CD4-positive, alpha-beta T cell treated with Interferon gamma for 1 hour (primary cell): ENCODE results near the gene GPR139.

Experiments
- DNase-seq: peaks from one replicate; pipeline ENCODE4 v3.0.0-alpha.2; 2020

The GPR139 gene

DNA sequence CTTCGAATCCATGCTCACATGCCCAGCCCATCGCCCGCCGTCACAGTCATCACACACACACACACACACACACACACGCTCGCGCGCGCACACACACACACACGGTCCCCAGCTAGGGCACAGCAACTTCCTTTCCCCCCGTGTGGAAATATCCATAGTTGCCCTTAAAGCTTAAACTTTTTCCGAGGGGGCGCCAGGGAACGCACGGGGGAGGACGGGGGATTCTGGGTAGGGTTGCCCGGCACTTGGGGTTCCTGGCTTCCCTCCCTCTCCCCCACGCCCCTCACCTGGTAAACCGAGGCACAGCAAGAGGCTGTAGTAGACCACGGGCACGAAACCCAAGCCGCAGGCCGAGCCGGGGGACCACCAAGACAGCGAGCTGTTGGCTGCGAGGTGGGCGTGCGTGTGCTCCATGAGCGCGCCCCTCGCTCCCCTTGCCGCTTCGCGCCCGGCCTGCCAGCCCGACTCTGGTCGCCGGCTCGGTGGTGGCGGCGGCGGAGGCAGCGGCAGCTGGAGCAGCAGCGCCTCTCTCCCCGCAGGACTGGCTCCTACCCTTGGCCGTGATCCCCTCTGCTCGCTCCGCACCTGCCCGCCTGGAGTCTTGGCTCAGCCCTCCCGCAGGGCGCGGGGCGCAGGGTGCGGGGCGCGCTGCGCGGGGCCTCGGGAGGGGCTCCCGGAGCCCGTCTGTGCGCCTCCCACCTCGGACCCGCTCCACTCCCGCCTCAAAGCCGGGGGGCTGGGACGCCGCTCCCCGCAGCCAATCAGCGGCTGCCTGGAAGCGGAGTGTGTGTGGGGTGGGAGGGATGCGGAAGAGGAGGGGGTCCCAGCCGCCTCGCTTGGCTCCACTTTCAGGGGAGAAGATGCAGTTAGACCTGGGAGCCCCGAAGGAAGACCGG lies at the start of gene GPR139:
Gene GPR139 (minus strand): TSS at position 688 of the 896 bp plus-strand sequence. CDS start 274 bp downstream, at position 414.
- no peak for DNase-seq

DNA sequence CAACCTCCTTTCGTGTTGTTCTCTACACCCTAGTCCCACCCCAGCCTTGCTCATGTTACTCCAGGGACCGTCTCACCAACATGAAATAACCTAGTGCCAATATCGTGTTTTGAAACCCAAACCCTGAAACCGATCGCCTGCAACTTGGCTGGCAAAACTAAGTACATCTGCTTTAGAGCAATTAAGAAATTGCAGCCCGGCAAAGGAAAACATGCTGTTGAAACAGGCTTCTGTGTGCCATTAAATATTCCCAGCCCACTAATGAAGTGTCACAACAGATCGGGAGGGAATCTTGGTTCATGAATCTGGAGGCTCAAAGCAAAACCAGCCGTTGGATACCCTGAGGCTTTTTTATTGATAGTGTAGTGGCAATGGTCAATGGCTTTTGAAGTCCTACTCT lies 48.3 kb upstream of the GPR139 start:
- no peak for DNase-seq

GRCh38 chr16:20114356-20114755 lies 40.7 kb upstream of the GPR139 start:
- no peak for DNase-seq

DNA sequence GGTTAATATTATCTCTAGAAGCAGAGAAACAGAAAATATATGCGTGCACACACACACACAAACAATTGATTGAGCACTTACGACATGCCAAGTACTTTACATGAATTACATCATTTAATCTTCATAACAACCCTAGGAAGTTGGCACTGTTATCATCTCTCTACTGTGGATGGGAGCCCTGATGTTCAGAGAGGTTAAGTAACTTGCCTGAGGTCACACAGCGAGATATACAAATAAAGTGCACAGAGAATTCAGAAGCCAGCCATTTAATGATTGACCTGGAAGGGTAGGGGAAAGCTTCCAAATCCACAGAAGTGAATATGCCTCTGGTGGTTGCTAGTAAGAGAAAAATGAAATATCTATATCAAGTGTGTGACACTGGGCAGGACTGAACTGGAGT lies 37.5 kb upstream of the GPR139 start:
- DNase-seq = no peak

- no peak for DNase-seq
Observed at GRCh38 chr16:20107083-20107482, 33.4 kb upstream of the GPR139 start.

- no peak for DNase-seq
Observed at GRCh38 chr16:20104563-20105183, 31.0 kb upstream of the GPR139 start.

DNA sequence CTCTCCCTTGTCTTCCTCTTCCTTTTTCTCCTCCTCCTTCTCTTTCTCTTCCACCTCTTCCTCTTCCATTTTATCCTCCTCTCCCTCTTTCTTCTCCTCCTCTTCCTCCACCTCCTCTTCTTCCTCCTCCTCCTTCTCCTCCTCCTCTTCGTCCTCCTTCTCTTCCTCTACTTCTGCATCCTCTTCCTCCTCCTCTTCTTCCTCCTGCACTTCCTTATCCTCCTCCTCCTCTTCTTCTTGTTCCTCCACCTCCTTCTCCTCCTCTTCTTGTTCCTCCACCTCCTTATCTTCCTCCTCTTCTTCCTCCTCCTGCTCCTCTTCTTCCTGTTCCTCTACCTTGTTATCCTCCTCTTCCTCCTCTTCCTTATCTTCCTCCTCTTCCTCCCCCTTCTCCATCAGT lies 28.8 kb upstream of the GPR139 start:
- no peak for DNase-seq

DNA sequence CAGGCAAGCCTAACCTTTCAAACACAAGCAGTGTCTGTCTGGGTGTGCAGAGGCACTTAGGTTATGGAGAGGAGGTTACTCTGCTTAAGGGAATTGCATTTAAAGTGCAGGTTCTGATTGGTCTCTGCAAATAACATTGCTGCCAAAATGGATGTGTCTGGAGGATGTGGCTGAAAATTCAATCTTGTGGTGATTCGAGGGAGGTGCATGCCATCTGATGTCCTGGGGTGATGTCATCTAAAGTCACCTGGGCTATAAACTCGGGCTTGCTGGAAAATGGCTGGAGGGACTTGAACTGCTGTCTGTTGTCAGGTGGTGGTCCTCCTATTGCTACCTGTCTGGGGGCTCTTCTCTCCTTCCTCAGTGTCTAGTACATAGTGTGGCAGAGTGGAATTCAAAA lies 28.3 kb upstream of the GPR139 start:
- DNase-seq = no peak

DNA sequence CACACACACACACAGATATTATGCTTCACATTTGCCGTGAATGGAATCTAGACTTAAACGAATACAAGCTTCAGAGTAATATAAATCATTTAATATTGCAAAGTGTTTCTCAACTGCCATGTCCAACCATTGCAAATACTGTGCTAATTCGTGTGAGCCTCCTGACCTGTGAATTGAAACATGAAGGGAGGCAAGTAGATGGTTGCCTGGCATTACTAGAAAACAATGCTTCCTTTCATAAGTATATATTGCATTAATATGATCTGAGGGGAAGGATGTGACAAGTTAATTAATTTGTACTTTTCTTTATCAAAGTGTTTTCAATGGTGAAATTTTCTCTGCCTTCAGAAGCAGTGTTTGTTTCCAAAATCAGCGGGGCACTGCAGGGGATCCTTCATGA lies 25.7 kb upstream of the GPR139 start:
- no peak for DNase-seq

DNA sequence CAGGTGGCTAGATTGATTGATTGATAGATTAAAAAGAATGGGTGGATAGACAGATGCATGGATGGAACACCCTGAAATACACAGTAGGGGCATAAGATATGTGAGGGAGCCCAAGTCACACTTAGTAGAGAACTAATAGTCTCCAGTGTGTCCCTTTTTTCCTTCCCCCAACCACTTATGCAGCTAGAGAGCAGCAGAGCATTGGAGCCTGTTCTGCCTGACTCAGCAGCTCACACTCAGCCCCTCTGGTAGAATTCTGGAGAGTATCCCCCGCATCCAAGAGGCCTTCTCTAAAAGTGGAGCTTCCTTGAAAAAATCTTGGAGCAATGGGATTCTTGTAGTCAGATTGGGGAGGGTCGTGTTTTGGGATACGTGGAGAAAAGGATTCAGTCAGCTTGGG lies 20.5 kb upstream of the GPR139 start:
- DNase-seq = no peak

DNA sequence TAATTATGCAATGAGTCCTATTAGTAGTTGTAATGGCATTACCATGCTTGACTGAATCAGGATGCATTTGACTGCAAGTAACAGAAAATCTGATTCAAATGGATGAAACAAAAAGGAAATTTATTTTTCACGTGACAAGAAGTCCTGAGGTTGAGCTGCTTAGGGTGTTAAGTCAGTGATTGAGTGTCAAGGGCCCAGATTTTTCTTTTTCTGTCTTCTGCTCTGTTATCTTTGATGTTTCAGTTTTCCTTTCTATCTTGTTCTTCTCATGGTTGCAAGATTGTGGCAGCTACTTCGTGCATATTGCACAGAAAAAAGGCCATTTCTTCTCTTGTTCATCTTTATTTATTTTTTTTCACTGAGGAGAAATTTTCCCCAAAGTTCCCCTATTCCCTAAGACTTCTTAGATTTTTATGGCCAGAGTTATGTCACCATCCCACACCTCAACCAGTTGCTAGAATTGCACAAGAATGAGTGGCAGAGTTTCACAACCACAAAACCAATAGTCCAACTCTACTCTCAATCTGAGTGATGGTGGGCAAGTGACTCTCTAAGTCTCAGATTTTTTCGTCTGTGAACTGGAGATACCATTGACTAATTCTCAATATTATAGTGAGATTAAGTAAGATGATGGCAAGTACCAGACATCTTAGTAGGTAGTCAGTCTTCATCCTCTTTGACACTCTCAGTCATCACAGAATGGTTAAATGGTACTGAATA lies 15.7 kb upstream of the GPR139 start:
- no peak for DNase-seq

DNA sequence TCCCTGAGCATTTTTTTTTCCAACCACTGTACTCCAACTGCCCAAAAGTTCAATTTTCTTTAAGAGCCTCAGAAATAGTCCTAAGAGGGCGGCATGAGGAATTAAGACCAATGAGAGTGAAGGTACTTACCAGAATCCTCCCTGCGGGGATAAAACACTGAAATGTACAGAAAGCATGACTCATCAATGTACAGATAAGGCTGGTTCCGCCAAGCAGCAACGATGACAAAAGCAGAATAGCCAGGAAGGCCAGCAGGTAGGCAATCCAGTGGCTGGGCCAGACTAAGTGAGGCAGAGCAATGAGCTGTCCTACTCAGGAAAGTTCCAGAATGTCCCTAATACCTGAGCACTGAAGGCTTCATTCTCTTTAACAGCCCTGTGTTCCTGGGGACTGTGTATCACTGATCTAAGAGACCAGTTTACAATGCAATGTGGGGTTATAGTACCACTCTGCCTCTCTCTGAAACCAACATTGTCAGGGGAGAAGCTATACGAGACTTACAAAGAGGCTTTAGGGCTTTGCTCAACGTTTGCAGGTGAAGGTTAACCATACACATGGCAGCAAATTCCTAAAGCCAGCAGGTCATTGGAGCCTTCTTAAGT lies 11.0 kb upstream of the GPR139 start:
- DNase-seq = no peak

- no peak for DNase-seq
Observed at GRCh38 chr16:20079106-20079505, 5.4 kb upstream of the GPR139 start.

GRCh38 chr16:20075243-20075642 lies 1.6 kb upstream of the GPR139 start:
- DNase-seq = no peak

DNA sequence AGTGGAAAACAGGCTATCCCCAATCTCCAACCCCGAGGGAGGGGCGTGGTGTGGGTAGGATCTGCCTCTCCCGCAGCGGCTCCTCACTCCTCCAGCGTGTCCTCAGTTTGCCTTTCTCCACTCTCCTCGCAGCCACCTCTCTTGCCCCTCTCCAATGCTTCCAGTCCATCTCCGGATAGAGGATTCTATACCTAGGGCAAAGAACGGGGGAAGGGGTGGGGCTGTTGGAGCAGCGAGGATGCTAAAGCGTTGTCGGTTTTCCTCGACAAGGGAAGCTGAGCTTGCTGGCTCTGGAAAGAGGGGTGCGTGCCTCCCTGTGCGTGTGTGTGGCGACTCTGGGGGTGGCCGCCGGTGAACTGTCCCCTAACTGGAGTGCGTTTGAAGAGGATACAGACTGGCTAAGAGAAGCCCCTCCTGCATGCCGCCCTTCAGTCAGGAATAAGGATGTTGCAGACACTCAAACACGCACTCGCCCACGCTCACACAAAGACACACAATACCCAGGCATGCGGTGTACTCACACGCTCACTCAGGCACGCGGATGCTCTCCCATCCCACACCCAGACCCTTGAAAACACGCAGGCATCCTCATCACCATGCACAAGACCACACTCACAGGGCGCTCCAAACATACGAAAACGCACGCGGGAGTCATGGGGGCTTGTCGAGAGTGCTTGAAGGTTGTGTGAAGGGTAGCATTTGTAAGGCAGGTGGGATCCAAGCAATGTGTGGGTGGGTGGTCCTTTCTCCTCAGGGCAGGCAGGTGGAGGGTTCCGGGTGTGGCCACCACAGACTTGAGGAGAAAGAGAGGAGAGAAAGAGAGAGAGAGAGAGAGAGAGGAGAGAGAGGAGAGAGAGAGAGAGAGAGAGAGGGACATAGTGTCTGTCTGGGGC lies 655 bp upstream of the GPR139 start:
- DNase-seq = no peak

DNA sequence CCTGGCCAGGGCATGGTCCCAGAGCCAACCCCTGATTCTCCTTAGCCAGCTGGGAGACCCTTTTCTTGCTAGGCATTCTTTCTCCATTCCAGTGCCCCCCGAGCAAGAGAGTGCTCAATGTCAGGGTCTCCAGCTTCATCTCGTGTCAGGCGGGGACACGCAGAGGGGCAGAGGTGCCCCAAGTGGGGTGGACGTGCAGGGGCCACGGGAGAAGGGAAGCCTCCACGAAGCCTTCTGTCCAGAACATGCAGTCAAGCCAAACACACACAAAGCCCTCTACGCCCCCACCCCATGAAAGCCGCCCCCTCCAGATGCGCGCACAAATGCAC lies 852 bp downstream of the GPR139 start:
- DNase-seq = no peak

GRCh38 chr16:20072146-20072873 lies 1.4 kb downstream of the GPR139 start:
- DNase-seq = no peak

GRCh38 chr16:20064931-20065330 lies 8.8 kb downstream of the GPR139 start:
- DNase-seq = no peak

GRCh38 chr16:20064520-20064919 lies 9.2 kb downstream of the GPR139 start:
- no peak for DNase-seq

DNA sequence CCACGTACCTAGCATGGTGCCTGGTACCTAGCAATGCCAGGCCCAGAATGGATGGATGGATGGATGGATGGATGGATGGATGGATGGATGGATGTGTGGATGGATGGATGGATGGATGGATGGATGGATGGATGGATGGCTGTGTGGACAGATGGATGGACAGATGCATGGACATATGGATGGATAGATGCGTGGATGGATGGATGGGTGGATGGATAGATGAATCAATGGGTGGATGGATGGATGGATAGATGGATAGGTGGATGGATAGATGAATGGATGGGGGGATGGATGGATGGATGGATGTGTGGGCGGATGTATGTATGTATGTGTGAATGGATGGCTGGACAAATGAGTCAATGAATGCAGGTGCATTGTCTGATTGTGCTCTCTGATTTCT lies 12.6 kb downstream of the GPR139 start:
- no peak for DNase-seq

DNA sequence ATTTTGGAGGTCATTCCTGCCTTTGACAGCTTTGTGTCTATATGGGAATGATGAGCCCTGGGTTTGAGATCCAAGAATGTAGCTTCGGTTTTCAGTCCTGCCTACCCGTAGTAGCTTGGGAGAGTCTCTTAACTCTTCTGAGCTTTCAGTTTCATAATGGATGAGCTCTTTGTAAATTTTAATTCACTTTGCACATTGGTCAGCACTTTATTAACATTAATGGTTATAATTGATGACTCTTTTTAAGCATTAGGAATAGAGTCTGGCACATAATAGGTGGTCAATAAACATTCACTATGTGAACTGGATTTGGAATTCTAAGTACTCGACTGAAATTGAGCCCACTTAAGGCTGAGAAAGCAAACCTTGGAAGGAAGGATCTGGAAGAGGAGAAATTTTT lies 17.3 kb downstream of the GPR139 start:
- no peak for DNase-seq

GRCh38 chr16:20053336-20053735 lies 20.4 kb downstream of the GPR139 start:
- DNase-seq = no peak
